HG02840 (cell line): ENCODE data around the gene CSDE1.

Experiments
- ATAC-seq: cut with Tn5 transposase; IDR thresholded peaks from one replicate; pipeline ENCODE4 v1.9.1; 2021; ENCODE audit warnings: mild to moderate bottlenecking, moderate library complexity, moderate number of reproducible peaks; ENCODE audit not compliant: unreplicated experiment, low FRiP score

The CSDE1 gene

DNA sequence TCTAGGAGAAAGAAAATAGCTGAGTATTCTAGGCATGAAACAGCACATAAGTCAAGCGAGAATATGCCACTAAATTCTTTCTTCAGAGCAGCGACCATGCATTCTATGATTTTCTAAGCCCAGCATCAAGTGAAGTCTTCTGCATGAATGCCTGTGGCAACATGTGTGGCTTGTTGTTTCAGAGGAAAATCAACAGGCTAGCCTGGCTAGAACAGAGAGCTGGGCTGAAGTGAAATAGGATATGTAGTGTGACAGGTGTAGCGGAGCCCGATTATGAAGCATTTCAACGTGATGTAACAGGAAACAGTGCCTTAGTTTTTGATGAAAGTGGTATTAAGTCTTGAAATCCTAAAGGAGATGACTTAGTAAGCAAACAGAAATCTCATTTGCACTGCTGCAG is 7.0 kb downstream of the CSDE1 start:
- no peak for ATAC-seq

DNA sequence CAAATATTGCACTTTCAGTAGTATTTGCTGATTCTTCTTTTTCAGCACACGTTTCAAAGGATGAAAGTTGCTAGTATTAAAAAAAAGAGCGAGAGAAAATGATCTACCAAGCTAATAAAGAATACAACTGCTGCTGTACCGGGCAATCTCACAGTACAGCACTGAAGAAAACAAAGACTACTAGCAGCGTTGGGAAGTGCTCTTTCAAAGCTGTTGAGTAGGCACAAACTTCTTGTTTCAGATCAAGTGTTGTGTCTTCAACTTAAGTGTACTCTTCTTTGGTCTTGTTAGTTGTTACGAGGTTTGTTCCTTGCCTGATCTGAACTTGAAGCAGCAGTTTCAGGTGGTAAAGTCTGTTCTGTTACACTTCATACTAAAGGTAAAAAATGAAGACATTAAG is 7.9 kb downstream of the CSDE1 start:
- ATAC-seq = no peak

- ATAC-seq = no peak
Measured at GRCh38 chr1:114746450-114747121, 11.2 kb downstream of the CSDE1 start.

DNA sequence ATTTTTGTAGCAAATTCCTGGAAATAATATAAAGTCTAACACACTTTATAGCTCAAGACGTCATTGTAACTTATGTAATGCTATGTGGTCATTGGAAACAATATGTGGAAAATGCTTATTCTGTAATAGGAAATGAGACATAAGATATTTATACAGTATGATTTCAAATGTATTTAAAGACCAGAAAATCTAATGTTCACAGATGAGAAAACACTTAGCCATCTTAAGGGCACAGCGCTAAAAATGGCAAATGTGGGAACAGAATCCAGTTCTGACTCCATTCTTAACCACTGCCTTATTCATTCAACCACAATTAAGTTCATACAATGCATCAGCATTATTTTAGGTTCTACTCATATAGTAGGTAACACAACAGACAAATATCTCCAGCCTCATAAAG is 12.5 kb downstream of the CSDE1 start:
- ATAC-seq = no peak

DNA sequence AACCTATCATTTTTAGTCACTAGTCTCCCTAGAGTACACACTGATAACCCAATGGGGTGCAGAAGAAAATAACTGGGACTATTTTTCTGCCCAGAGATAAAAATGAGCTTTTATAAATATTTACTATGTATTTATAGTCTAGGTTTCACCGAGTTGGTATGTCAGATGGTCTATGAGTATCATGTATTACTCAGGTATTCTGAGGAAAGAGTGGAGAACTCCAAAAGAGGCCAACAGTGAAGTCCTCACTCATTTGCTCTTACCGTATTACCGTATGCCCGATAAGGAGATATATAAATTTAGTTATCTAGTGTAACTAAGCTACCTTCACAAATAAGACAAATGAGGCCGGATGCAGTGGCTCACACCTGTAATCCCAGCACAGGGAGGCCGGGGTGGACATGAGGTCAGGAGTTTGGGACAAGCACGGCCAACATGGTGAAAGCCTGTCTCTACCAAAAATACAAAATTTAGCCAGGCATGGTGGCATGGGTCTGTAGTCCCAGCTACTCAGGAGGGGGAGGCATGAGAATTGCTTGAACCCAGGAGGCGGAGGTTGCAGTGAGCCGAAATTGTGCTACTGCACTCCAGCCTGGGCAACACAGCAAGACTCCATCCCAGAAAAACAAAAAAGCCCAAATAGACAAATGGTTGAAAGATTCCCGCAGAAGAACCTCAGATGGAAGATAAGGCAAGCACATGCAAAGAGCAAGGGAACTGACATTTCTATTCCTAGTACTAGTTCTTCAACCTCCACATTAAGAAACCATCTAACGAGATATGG is 15.6 kb downstream of the CSDE1 start:
- ATAC-seq = no peak

DNA sequence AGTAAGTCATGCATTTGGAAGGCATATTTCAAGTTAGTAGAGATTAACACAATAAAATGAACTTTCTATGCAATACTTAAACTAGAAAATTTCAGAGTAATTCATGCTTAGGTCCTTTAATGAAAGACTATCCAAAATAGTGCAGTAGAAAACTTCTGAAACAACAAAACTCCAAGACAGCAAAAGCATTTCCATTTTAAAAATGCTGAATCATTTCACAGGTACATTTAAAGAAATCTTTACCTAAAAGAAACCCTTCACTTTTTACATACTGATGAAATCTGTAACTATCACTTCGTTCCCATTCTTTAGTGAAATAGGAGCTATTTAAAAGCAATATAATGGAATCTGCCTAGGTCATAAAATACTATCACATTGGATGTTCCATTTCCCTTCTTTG is 17.5 kb downstream of the CSDE1 start:
- no peak for ATAC-seq

GRCh38 chr1:114737314-114737849 is 20.4 kb downstream of the CSDE1 start:
- no peak for ATAC-seq

- no peak for ATAC-seq
Measured at GRCh38 chr1:114735479-114735878, 22.3 kb downstream of the CSDE1 start.

- ATAC-seq = no peak
Measured at GRCh38 chr1:114729782-114730181, 28.0 kb downstream of the CSDE1 start.

DNA sequence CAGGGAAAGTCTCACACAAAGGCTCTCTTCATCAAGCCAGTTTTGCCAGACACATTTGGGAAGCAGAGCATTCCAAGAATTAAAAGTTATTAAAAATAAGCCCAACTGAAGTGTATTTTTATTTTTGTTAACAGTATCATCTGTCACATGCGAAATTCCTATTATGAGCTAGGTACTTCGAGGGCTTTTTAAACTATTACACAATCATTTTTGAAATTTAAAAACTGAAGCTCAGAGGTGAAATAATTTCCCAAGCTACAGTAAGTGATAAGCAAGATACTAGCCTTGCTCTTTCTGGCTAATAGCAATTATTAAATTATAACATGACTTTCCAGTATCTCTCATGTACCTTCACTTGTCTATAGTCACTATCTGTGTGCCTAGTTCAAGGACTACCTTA is 29.2 kb downstream of the CSDE1 start:
- ATAC-seq = no peak

- ATAC-seq = no peak
Measured at GRCh38 chr1:114725230-114725629, 32.6 kb downstream of the CSDE1 start.

- no peak for ATAC-seq
Measured at GRCh38 chr1:114723915-114724314, 33.9 kb downstream of the CSDE1 start.

DNA sequence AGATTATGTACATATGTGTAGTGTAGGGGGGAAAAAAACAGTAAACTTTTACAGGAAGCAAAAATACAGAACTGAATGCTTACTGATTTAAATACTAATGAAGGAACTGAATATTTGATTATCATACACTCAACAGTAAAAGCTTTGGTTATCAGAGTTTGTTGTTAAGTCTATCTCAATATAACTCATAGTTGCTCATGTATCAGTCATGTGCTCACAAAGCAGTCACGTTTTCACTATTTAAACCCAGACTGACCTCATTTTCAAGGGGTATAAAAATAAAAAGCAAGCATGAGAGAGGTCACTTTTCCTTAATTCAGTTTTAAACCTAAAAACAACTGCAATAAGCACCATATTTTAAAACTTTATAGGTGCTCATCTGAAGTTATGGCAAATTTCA is 34.3 kb downstream of the CSDE1 start:
- ATAC-seq = no peak

- ATAC-seq = no peak
Measured at GRCh38 chr1:114720492-114720891, 37.3 kb downstream of the CSDE1 start.

- no peak for ATAC-seq
Measured at GRCh38 chr1:114719424-114719787, 38.4 kb downstream of the CSDE1 start.

DNA sequence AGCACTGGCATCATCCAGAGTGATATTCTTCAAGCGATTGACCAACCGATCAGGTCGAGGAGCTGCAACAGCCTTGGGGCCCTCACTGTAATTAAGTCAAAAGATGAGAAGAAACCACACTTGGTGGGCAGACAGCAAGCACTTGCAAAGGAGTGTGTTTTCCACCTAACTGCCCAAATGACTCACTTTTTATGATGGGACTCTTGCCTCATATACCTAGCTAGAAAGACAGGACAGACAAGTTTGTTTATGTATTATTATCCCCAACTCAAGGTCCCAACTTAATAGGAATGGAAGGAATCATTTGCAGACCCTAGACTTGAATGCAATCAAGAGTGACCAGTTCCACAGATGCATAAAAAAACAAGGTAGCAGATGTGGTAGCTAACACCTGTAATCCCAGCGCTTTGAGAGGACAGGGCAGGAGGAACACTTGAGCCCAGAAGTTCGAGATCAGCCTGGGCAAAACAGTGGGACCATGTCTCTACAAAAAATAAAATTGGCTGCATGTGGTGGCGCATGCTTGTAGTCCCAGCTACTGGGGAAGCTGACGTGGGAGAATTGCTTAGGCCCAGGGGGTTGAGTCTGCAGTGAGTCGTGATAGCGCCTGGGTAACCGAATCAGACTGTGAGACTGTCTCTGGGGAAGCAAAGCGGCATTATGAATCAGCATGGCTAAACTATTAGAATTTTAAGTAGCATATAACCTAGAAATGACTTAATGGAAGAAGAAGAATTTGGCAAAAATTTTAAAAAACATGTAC is 38.9 kb downstream of the CSDE1 start:
- ATAC-seq = no peak

- ATAC-seq = peak; percentile 83
Measured at GRCh38 chr1:114716304-114717170, 41.2 kb downstream of the CSDE1 start, which contains the start of gene NRAS. Gene NRAS, minus strand, starts transcription at chr1:114716771. Its CDS starts 611 bp downstream, at chr1:114716160.

DNA sequence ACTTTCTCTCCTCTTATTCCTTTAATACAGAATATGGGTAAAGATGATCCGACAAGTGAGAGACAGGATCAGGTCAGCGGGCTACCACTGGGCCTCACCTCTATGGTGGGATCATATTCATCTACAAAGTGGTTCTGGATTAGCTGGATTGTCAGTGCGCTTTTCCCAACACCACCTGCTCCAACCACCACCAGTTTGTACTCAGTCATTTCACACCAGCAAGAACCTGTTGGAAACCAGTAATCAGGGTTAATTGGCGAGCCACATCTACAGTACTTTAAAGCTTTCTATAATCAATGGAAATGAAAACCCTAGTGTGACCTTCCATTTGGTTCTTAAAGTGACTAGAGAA is 41.9 kb downstream of the CSDE1 start:
- ATAC-seq = peak; percentile 2

- ATAC-seq = no peak
Measured at GRCh38 chr1:114712977-114713376, 44.8 kb downstream of the CSDE1 start.

DNA sequence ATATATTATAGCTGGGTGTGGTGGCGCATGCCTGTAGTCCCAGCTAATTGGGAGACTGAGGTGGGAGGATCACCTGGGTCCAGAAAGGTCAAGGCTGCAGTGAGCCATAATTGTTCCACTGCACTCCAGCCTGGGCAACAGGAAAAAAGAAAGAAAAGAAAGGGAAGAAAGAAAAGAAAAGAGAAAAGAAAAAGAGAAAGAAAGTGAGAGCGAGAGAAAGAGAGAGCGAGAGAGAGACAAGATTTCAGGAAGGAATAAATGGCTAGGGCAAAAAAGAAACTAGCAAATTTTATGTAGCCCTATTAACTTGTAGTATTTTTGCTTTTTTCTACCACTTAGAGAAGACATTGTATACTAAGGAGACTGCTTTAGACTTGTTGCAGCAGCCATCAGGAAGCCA is 47.4 kb downstream of the CSDE1 start:
- ATAC-seq = no peak
